NOMO-1 (cell line): Measurements from ENCODE around the gene EIPR1.
A peak's percentile ranks its signal among the peaks of the same experiment; 100 is the strongest.
"Not testable (repeated sequence)": the region's sequence is repeated elsewhere in the genome, so short reads cannot be mapped to it uniquely, and the experiment has no call there.

ENCODE experiments used
- DNase-seq, 2 experiments: peaks; one replicate each; lab custom pipeline; 2025; ENCODE audit not compliant: unreplicated experiment in 2 of 2; lab: John Stamatoyannopoulos, UW

Gene EIPR1

GRCh38 chr2:3200420-3200939 lies 177.1 kb downstream of the EIPR1 start:
- no peak for DNase-seq

- no peak for DNase-seq
Measured at GRCh38 chr2:3199627-3200345, 177.8 kb downstream of the EIPR1 start.

GRCh38 chr2:3198671-3199192 lies 178.9 kb downstream of the EIPR1 start:
- DNase-seq: not testable (repeated sequence)

GRCh38 chr2:3198119-3198518 lies 179.5 kb downstream of the EIPR1 start:
- no peak for DNase-seq

GRCh38 chr2:3197308-3197707 lies 180.3 kb downstream of the EIPR1 start:
- DNase-seq: no peak

- DNase-seq: no peak
Measured at GRCh38 chr2:3196716-3197115, 180.9 kb downstream of the EIPR1 start.

GRCh38 chr2:3195641-3196476 lies 181.8 kb downstream of the EIPR1 start:
- peak; percentile 93 to 95 for DNase-seq

GRCh38 chr2:3194828-3195227 lies 182.8 kb downstream of the EIPR1 start:
- no peak for DNase-seq

- DNase-seq: peak; percentile 3 to 20
Measured at GRCh38 chr2:3193443-3194330, 183.9 kb downstream of the EIPR1 start.

GRCh38 chr2:3192920-3193319 lies 184.7 kb downstream of the EIPR1 start:
- DNase-seq: no peak

- DNase-seq: no peak
Measured at GRCh38 chr2:3192281-3192818, 185.3 kb downstream of the EIPR1 start.

GRCh38 chr2:3189961-3190360 lies 187.7 kb downstream of the EIPR1 start:
- DNase-seq: no peak

- no peak for DNase-seq
Measured at GRCh38 chr2:3189076-3189591, 188.5 kb downstream of the EIPR1 start.

- DNase-seq: no peak
Measured at GRCh38 chr2:3188405-3188946, 189.1 kb downstream of the EIPR1 start.

GRCh38 chr2:3187467-3187866 lies 190.2 kb downstream of the EIPR1 start:
- DNase-seq: no peak

GRCh38 chr2:3186766-3187165 lies 190.9 kb downstream of the EIPR1 start:
- DNase-seq: no peak

- no peak for DNase-seq
Measured at GRCh38 chr2:3185910-3186309, 191.7 kb downstream of the EIPR1 start.

GRCh38 chr2:3185256-3185655 lies 192.4 kb downstream of the EIPR1 start:
- DNase-seq: no peak

- DNase-seq: no peak
Measured at GRCh38 chr2:3184167-3184566, 193.5 kb downstream of the EIPR1 start.

GRCh38 chr2:3183766-3184165 lies 193.9 kb downstream of the EIPR1 start:
- DNase-seq: no peak
